HEK293 (cell line): ENCODE measurements around the gene NUP210.
A peak's percentile ranks its signal among the peaks of the same experiment; 100 is the strongest.

ENCODE experiments used
- CTCF ChIA-PET: fragments of 350-600 bp; formaldehyde crosslinking; extraction: SDS; loops from one replicate; lab custom pipeline; 2021; ENCODE audit warnings: antibody characterized with exemption; lab: Yijun Ruan, JAX
- POLR2A ChIA-PET: fragments of 300-600 bp; formaldehyde crosslinking; extraction: SDS; loops from one replicate; lab custom pipeline; 2020; ENCODE audit warnings: antibody characterized with exemption, inconsistent platforms; lab: Yijun Ruan, JAX
- H3K27ac ChIP-seq: fragments of 200-500 bp; sonication (Bioruptor generic); 2 replicates; pipeline ENCODE4 v1.5.1; 2014; ENCODE audit warnings: low read depth, low read length, control low read depth, inconsistent platforms; ENCODE audit errors: extremely low read depth
- H3K36me3 ChIP-seq, 2 experiments: fragments of 200-500 bp in 1 of 2; sonication (Bioruptor generic) in 1 of 2; 1 replicate in 1 of 2; 2 replicates in 1 of 2; pipeline ENCODE4 v1.5.1; 2014 to 2017; ENCODE audit warnings: inconsistent platforms in 2 of 2, low read length in 2 of 2; ENCODE audit not compliant: control insufficient read depth in 2 of 2, insufficient read depth in 1 of 2
- H3K4me1 ChIP-seq: fragments of 200-500 bp; sonication (Bioruptor generic); 2 replicates; pipeline ENCODE4 v1.5.1; 2014; ENCODE audit warnings: mild to moderate bottlenecking, low read length, inconsistent platforms; ENCODE audit not compliant: control insufficient read depth, insufficient read depth
- H3K4me3 ChIP-seq: 2 replicates; pipeline ENCODE4 v1.5.1; 2011; ENCODE audit warnings: low read depth, mild to moderate bottlenecking, control low read depth, low read length, moderate library complexity
- H3K9me3 ChIP-seq: fragments of 200-500 bp; sonication (Bioruptor generic); 2 replicates; pipeline ENCODE4 v1.5.1; 2014; ENCODE audit warnings: low read depth, low read length, inconsistent platforms; ENCODE audit not compliant: control insufficient read depth, insufficient read depth
- AEBP2 ChIP-seq: fragments of 450-650 bp; formaldehyde crosslinking; IDR thresholded peaks from 2 replicates; pipeline ENCODE4 v1.5.1; 2016; ENCODE audit warnings: missing biosample characterization, missing genetic modification characterization, borderline replicate concordance
- GLIS1 ChIP-seq: fragments of 450-650 bp; formaldehyde crosslinking; IDR thresholded peaks from 2 replicates; pipeline ENCODE4 v1.5.1; 2016; ENCODE audit warnings: missing biosample characterization, missing genetic modification characterization
- GLIS2 ChIP-seq: fragments of 450-650 bp; formaldehyde crosslinking; IDR thresholded peaks from 2 replicates; pipeline ENCODE4 v1.5.1; 2016; ENCODE audit warnings: missing biosample characterization, missing genetic modification characterization
- KLF1 ChIP-seq: fragments of 450-650 bp; formaldehyde crosslinking; IDR thresholded peaks from 2 replicates; pipeline ENCODE4 v1.5.1; 2016; ENCODE audit warnings: missing biosample characterization, missing genetic modification characterization
- KLF17 ChIP-seq: fragments of 450-650 bp; formaldehyde crosslinking; IDR thresholded peaks from 2 replicates; pipeline ENCODE4 v1.5.1; 2016; ENCODE audit warnings: missing biosample characterization, missing genetic modification characterization
- PRDM4 ChIP-seq: fragments of 450-650 bp; formaldehyde crosslinking; IDR thresholded peaks from 2 replicates; pipeline ENCODE4 v1.5.1; 2017; ENCODE audit warnings: missing biosample characterization, missing genetic modification characterization
- ZBTB1 ChIP-seq: fragments of 450-650 bp; formaldehyde crosslinking; IDR thresholded peaks from 2 replicates; pipeline ENCODE4 v1.5.1; 2016; ENCODE audit warnings: missing biosample characterization, missing genetic modification characterization
- ZBTB20 ChIP-seq: fragments of 450-650 bp; formaldehyde crosslinking; IDR thresholded peaks from 2 replicates; pipeline ENCODE4 v1.5.1; 2016; ENCODE audit warnings: missing biosample characterization, missing genetic modification characterization
- ZBTB26 ChIP-seq: fragments of 450-650 bp; formaldehyde crosslinking; optimal IDR thresholded peaks from 2 replicates; pipeline ENCODE3; 2016; ENCODE audit warnings: missing biosample characterization, mild to moderate bottlenecking, missing genetic modification characterization
- ZFHX2 ChIP-seq: fragments of 450-650 bp; formaldehyde crosslinking; conservative IDR thresholded peaks from 2 replicates; pipeline ENCODE4 v1.5.1; 2016; ENCODE audit warnings: missing biosample characterization, missing genetic modification characterization
- ZNF114 ChIP-seq: fragments of 450-650 bp; formaldehyde crosslinking; IDR thresholded peaks from 2 replicates; pipeline ENCODE4 v1.5.0; 2017; ENCODE audit warnings: missing biosample characterization, missing genetic modification characterization
- ZNF175 ChIP-seq: fragments of 450-650 bp; formaldehyde crosslinking; IDR thresholded peaks from 2 replicates; pipeline ENCODE4 v1.5.1; 2016; ENCODE audit warnings: missing biosample characterization, missing genetic modification characterization
- ZNF18 ChIP-seq: fragments of 450-650 bp; formaldehyde crosslinking; IDR thresholded peaks from 2 replicates; pipeline ENCODE4 v1.5.1; 2016; ENCODE audit warnings: missing biosample characterization, missing genetic modification characterization
- ZNF202 ChIP-seq: fragments of 450-650 bp; formaldehyde crosslinking; IDR thresholded peaks from 2 replicates; pipeline ENCODE4 v1.5.1; 2016; ENCODE audit warnings: missing biosample characterization, missing genetic modification characterization, borderline replicate concordance
- ZNF214 ChIP-seq: fragments of 450-650 bp; formaldehyde crosslinking; IDR thresholded peaks from 2 replicates; pipeline ENCODE4 v1.5.1; 2017; ENCODE audit warnings: missing biosample characterization, mild to moderate bottlenecking, missing genetic modification characterization, borderline replicate concordance
- ZNF391 ChIP-seq: fragments of 450-650 bp; formaldehyde crosslinking; IDR thresholded peaks from 2 replicates; pipeline ENCODE4 v1.5.1; 2016; ENCODE audit warnings: low read depth, missing biosample characterization, missing genetic modification characterization, borderline replicate concordance
- ZNF398 ChIP-seq: fragments of 450-650 bp; formaldehyde crosslinking; IDR thresholded peaks from 2 replicates; pipeline ENCODE4 v1.5.1; 2017; ENCODE audit warnings: missing biosample characterization, missing genetic modification characterization
- ZNF558 ChIP-seq: fragments of 450-650 bp; formaldehyde crosslinking; IDR thresholded peaks from 2 replicates; pipeline ENCODE4 v1.5.1; 2016; ENCODE audit warnings: missing biosample characterization, missing genetic modification characterization
- ZNF830 ChIP-seq: fragments of 450-650 bp; IDR thresholded peaks from 2 replicates; pipeline ENCODE4 v1.5.0; 2018; ENCODE audit warnings: missing biosample characterization, missing genetic modification characterization, low read depth, mild to moderate bottlenecking, moderate library complexity

The NUP210 gene

GRCh38 chr3:13282358-13282985 is 137.7 kb downstream of the NUP210 start:
- CTCF ChIA-PET, result interaction anchor here (0.6 to 3.0 kb wide), 8 partner anchors 11 to 190 kb away, joined by 3 to 11 read pairs (median 4); no protein-coding TSS in a partner anchor
- peaks cover 10% of the 10 kb centered on the region for H3K4me1 ChIP-seq
- TF ChIP-seq GLIS1 (tag by site-specific recombination) (peak; percentile 34; the same call in 1 of the 2 replicates), ZFHX2 (peak; percentile 54; the same call in 1 of the 2 replicates), ZNF391 (tag by site-specific recombination) (no peak), ZNF830 (no peak), ZNF18 (no peak), GLIS2 (tag by site-specific recombination) (peak; percentile 66; the same call in 1 of the 2 replicates), ZBTB26 (tag by site-specific recombination) (peak; percentile 65), ZBTB20 (tag by site-specific recombination) (peak; percentile 69), ZNF558 (tag by site-specific recombination) (no peak), ZNF114 (tag by site-specific recombination) (no peak)
- TF ChIP-seq, all 188 proteins: peak for 5
- H3K4me3 ChIP-seq, result peak overlapping the region; percentile 50
- peak overlapping the region; percentile 33; the same call in 1 of the 2 replicates for H3K27ac ChIP-seq
- H3K9me3 ChIP-seq, result no peaks in the 10 kb centered on the region
- POLR2A ChIA-PET, result no interaction called here
- no peaks in the 10 kb centered on the region for H3K36me3 ChIP-seq

- Histone ChIP-seq H3K9me3 (no peaks in the 10 kb centered on the region), H3K27ac (no peak overlapping the region; the same call in 1 of the 2 replicates), H3K4me1 (peaks cover 10% of the 10 kb centered on the region), H3K36me3 (no peaks in the 10 kb centered on the region), H3K4me3 (peak overlapping the region; percentile 50)
- ChIA-PET CTCF (interaction anchor here (0.6 to 1.1 kb wide), 5 partner anchors 14 to 189 kb away, joined by 3 to 5 read pairs (median 3); no protein-coding TSS in a partner anchor), POLR2A (interaction anchor here (0.6 kb wide), 1 partner anchor 204 kb away, joined by 6 read pairs; no protein-coding TSS in a partner anchor)
- no peak for TF ChIP-seq AEBP2 (tag by site-specific recombination)
- TF ChIP-seq ZNF202, result no peak
- peak; percentile 82 for TF ChIP-seq GLIS1 (tag by site-specific recombination)
- TF ChIP-seq ZNF175 (tag by site-specific recombination), result no peak
- TF ChIP-seq PRDM4 (tag by site-specific recombination), result no peak
- peak; percentile 33; the same call in 1 of the 2 replicates for TF ChIP-seq ZNF398 (tag by site-specific recombination)
- peak; percentile 27; the same call in 1 of the 2 replicates for TF ChIP-seq KLF1 (tag by site-specific recombination)
- TF ChIP-seq ZBTB1 (tag by site-specific recombination), result no peak
- TF ChIP-seq ZNF18, result no peak
- 0 out of 2 replicates have a peak, but pooled peaks have one; percentile 62 for TF ChIP-seq KLF17
- TF ChIP-seq ZNF830, result no peak
- TF ChIP-seq ZNF214 (tag by site-specific recombination), result no peak
These were observed 138.4 kb downstream of the NUP210 start for GRCh38 chr3:13281507-13282357.
